GM10266 (cell line): ENCODE data around the gene C7orf57.
"Not testable (repeated sequence)": the region's sequence is repeated elsewhere in the genome, so short reads cannot be mapped to it uniquely, and the experiment has no call there.

Experiments
- DNase-seq: peaks from one replicate; pipeline ENCODE4 v3.0.0; 2012; ENCODE audit errors: extremely low spot score
- CTCF ChIP-seq: IDR thresholded peaks from 2 replicates; pipeline ENCODE4 v1.5.1; 2012; ENCODE audit warnings: mild to moderate bottlenecking, low read depth; ENCODE audit not compliant: control insufficient read depth, insufficient read depth; ENCODE audit errors: missing control alignments

C7orf57 gene

GRCh38 chr7:48063985-48064384, 28.6 kb downstream of the C7orf57 start:
- DNase-seq: no peak
- no peak for TF ChIP-seq CTCF

GRCh38 chr7:48067475-48067874, 32.1 kb downstream of the C7orf57 start:
- no peak for TF ChIP-seq CTCF
- no peak for DNase-seq

GRCh38 chr7:48074204-48074654, 38.9 kb downstream of the C7orf57 start:
- TF ChIP-seq CTCF: no peak
- DNase-seq: no peak

- DNase-seq: no peak
- TF ChIP-seq CTCF: no peak
These were observed 42.1 kb downstream of the C7orf57 start for GRCh38 chr7:48077423-48077822.

- no peak for DNase-seq
- no peak for TF ChIP-seq CTCF
These were observed 43.1 kb downstream of the C7orf57 start for GRCh38 chr7:48078470-48078869.

GRCh38 chr7:48082378-48082777, 47.0 kb downstream of the C7orf57 start:
- not testable (repeated sequence) for DNase-seq

- no peak for TF ChIP-seq CTCF
- DNase-seq: no peak
These were observed 47.9 kb downstream of the C7orf57 start for GRCh38 chr7:48083114-48083830.
